NCI-H1930 (cell line): ENCODE measurements around the gene PHC3.
"Not testable (repeated sequence)": the region's sequence is repeated elsewhere in the genome, so short reads cannot be mapped to it uniquely, and the experiment has no call there.

Experiments
- DNase-seq, 2 experiments: peaks; one replicate each; lab custom pipeline; 2025; lab: John Stamatoyannopoulos, UW

PHC3 gene

GRCh38 chr3:170128977-170129431 is 52.5 kb downstream of the PHC3 start:
- no peak for DNase-seq

- DNase-seq = no peak
Measured at GRCh38 chr3:170128259-170128976, 53.1 kb downstream of the PHC3 start.

GRCh38 chr3:170117134-170117533 is 64.4 kb downstream of the PHC3 start:
- no peak for DNase-seq

- DNase-seq = not testable (repeated sequence)
Measured at GRCh38 chr3:170114165-170114564, 67.4 kb downstream of the PHC3 start.

- DNase-seq = no peak
Measured at GRCh38 chr3:170111147-170111771, 70.3 kb downstream of the PHC3 start.

- no peak for DNase-seq
Measured at GRCh38 chr3:170109579-170110293, 71.8 kb downstream of the PHC3 start.

- no peak for DNase-seq
Measured at GRCh38 chr3:170108955-170109354, 72.6 kb downstream of the PHC3 start.

GRCh38 chr3:170107941-170108340 is 73.6 kb downstream of the PHC3 start:
- no peak for DNase-seq

- DNase-seq = no peak
Measured at GRCh38 chr3:170102431-170102830, 79.1 kb downstream of the PHC3 start.

- no peak for DNase-seq
Measured at GRCh38 chr3:170100944-170101343, 80.6 kb downstream of the PHC3 start.

GRCh38 chr3:170098753-170099152 is 82.8 kb downstream of the PHC3 start:
- no peak for DNase-seq

GRCh38 chr3:170096342-170096741 is 85.2 kb downstream of the PHC3 start:
- no peak for DNase-seq

GRCh38 chr3:170095771-170096170 is 85.8 kb downstream of the PHC3 start:
- DNase-seq = no peak

GRCh38 chr3:170092907-170093306 is 88.6 kb downstream of the PHC3 start:
- DNase-seq = no peak

GRCh38 chr3:170090601-170090981 is 90.9 kb downstream of the PHC3 start:
- no peak for DNase-seq

GRCh38 chr3:170089862-170090600 is 91.5 kb downstream of the PHC3 start:
- DNase-seq = no peak

- DNase-seq = no peak
Measured at GRCh38 chr3:170085396-170085795, 96.1 kb downstream of the PHC3 start.

GRCh38 chr3:170083343-170083742 is 98.2 kb downstream of the PHC3 start:
- no peak for DNase-seq

GRCh38 chr3:170081079-170081741 is 100.3 kb downstream of the PHC3 start:
- no peak for DNase-seq

- no peak for DNase-seq
Measured at GRCh38 chr3:170080605-170081004, 100.9 kb downstream of the PHC3 start.

GRCh38 chr3:170079536-170080165 is 101.9 kb downstream of the PHC3 start:
- no peak for DNase-seq
